Transverse colon (tissue), 4 donors: ENCODE measurements around the gene CD300A. TPM values are rescaled to one million over a fixed set of nuclear protein-coding genes. Genes with fewer than 3 reads are reported as not detected.

Source experiments
- DNase-seq: peaks from one replicate; pipeline ENCODE4 v3.0.0-alpha.2; 2019
- H3K27ac ChIP-seq, 4 donors: fragments of 200-600 bp; sonication (generic); 2 replicates each; pipeline ENCODE4 v1.5.1; 2016 to 2018; ENCODE audit warnings: inconsistent platforms in 4 of 4
- H3K27me3 ChIP-seq: fragments of 200-600 bp; sonication (generic); 2 replicates; pipeline ENCODE4 v1.5.1; 2017; ENCODE audit warnings: inconsistent platforms
- H3K36me3 ChIP-seq, 4 donors: fragments of 200-600 bp; sonication (generic); 2 replicates each; pipeline ENCODE4 v1.5.1; 2017 to 2019; ENCODE audit warnings: inconsistent platforms in 4 of 4
- H3K4me1 ChIP-seq, 4 donors: fragments of 200-600 bp; sonication (generic); 2 replicates each; pipeline ENCODE4 v1.5.1; 2017 to 2020; ENCODE audit warnings: inconsistent platforms in 4 of 4
- H3K4me3 ChIP-seq, 4 donors: fragments of 200-600 bp; sonication (generic); 1 replicate in 1 of 4; 2 replicates in 3 of 4; pipeline versions ENCODE4 v1.5.1 to v1.6.1; 2017 to 2019; ENCODE audit warnings: inconsistent platforms in 4 of 4
- H3K9me3 ChIP-seq, 2 donors: fragments of 200-600 bp; sonication (generic); 2 replicates each; pipeline ENCODE4 v1.5.1; 2017 to 2019; ENCODE audit warnings: inconsistent platforms in 2 of 2
- EP300 ChIP-seq: sonication (generic); formaldehyde crosslinking; IDR thresholded peaks from one replicate; pipeline ENCODE4 v1.6.1; 2017; ENCODE audit warnings: antibody characterized with exemption, low read depth
- POLR2A ChIP-seq: fragments of 450-650 bp; IDR thresholded peaks from one replicate; pipeline ENCODE4 v1.6.1; 2016; ENCODE audit warnings: antibody characterized with exemption, mild to moderate bottlenecking, moderate library complexity
- POLR2AphosphoS5 ChIP-seq, 3 donors: sonication (generic); formaldehyde crosslinking; IDR thresholded peaks; one replicate each; pipeline ENCODE4 v1.6.1; 2016; ENCODE audit warnings: antibody characterized with exemption in 3 of 3
- WGBS, 2 donors: methylation state at CpG; one replicate each; pipeline ENCODE4 v1.1.5; 2018; ENCODE audit warnings: low coverage in 1 of 2; 5-methylcytosine and 5-hydroxymethylcytosine counted together
- in situ Hi-C, 4 donors: fragments of 200-750 bp; cut with MboI; loops; one replicate each; pipeline versions ENCODE4 v1.15.0 to v1.15.1; 2017; ENCODE audit warnings: low sequenced_read_pairs in 3 of 4, low pct_ligation_motif_present in 1 of 4, low pct_unique_long_range_greater_than_20kb in 1 of 4
- intact Hi-C: fragments of 100-400 bp; cut with DNase I; formaldehyde crosslinking; loops from one replicate; pipeline ENCODE4 v1.15.1; 2023; ENCODE audit warnings: low total_unique reads
- total RNA-seq, 4 donors: library from RNA; depleted of rRNA; stranded (reverse); fragments of >200 nt; gene quantifications; one replicate each; pipeline ENCODE4 v1.1.0, GENCODE V29; 2016
- TF ChIP-seq, protein P1 (sequence below), 5 experiments: fragments of 200-600 bp in 3 of 5; fragments of 450-650 bp in 2 of 5; sonication (generic) in 3 of 5; IDR thresholded peaks; 1 replicate in 2 of 5; 2 replicates in 3 of 5; pipeline ENCODE4 v1.5.1; 2016 to 2017; ENCODE audit warnings: antibody characterized with exemption in 5 of 5, inconsistent platforms in 3 of 5, mild to moderate bottlenecking in 2 of 5, moderate library complexity in 1 of 5

Gene CD300A
- total RNA-seq, 4 donors from 2014 or later: 3.1 to 5.1 TPM; not detected in 2

DNA sequence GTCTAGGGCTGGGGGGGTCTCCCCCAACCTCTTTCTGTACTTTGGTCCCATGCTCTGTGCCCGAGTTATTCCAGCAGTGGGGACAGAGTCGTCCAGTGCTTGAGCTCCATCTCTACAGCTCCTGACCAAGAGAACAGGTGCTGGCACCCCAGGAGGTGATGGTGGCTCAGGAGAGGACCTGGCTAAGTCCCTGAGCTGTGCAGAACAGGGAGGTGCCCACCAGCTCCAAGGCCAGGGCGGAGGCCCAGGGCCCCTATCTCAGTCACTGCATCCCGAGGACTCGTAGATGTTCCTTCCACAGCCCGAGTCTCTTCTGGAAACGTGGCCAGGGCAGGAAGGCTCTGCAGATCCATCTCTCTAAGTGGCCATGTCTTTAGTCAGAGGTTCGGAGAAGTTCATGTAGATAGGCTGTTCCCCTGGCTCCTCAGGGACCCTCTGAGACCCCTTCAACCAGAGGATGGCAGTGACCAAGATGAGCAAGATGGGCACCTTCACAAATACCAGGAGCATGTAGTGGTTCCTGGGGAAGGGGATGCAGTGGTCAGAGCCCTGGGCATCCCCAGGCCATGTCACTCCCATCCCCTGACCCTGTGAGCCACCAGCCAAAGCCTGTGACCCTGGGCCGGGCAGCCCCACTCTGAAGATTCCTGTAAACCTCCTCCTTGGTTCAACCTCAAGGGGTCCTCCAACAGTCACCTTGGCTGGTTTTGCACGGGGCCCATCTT lies 56.1 kb downstream of the CD300A start:
- H3K27ac ChIP-seq: no peak overlapping the region

DNA sequence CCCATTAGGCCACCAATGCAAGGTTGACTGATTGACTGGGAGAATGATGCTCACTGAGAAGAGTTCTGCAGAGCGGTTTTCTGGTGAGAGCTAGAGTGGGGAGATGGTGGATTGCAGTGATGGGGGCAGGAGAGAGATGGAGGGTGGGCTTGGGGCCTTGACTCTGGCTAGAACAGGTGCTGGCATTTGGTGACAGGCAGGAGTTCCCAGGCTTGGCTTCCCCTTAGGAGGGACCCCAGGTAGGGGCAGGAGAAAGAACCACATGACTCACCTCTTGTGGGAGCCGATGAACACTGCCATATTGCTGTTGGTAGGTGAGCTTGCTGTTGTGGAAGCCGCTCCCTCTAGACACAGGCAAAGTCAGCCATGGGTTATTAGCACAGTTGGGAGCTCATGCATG lies 56.9 kb downstream of the CD300A start:
- H3K27ac ChIP-seq: no peak overlapping the region
- 78% methylated on average over 3 of the region's 3 CpGs; no CpG with 5 or more reads in 1 of the 2 donors for whole genome bisulfite sequencing, 2 donors
- H3K9me3 ChIP-seq: no peaks in the 10 kb centered on the region
- no peaks in the 10 kb centered on the region for H3K36me3 ChIP-seq
- TF ChIP-seq, protein P1, sequence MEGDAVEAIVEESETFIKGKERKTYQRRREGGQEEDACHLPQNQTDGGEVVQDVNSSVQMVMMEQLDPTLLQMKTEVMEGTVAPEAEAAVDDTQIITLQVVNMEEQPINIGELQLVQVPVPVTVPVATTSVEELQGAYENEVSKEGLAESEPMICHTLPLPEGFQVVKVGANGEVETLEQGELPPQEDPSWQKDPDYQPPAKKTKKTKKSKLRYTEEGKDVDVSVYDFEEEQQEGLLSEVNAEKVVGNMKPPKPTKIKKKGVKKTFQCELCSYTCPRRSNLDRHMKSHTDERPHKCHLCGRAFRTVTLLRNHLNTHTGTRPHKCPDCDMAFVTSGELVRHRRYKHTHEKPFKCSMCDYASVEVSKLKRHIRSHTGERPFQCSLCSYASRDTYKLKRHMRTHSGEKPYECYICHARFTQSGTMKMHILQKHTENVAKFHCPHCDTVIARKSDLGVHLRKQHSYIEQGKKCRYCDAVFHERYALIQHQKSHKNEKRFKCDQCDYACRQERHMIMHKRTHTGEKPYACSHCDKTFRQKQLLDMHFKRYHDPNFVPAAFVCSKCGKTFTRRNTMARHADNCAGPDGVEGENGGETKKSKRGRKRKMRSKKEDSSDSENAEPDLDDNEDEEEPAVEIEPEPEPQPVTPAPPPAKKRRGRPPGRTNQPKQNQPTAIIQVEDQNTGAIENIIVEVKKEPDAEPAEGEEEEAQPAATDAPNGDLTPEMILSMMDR (IDR thresholded peaks at IDR 0.05): no peak
- DNase-seq: no peak
- H3K4me3 ChIP-seq: no peak overlapping the region
- in situ Hi-C loops: no loop called here
- no peaks in the 10 kb centered on the region for H3K27me3 ChIP-seq
- H3K4me1 ChIP-seq: no peaks in the 10 kb centered on the region
- intact Hi-C loops: no loop called here

More for the DNA sequence above, 56.1 kb downstream of the CD300A start:
- H3K4me1 ChIP-seq: no peaks in the 10 kb centered on the region
- no peaks in the 10 kb centered on the region for H3K27me3 ChIP-seq
- no peaks in the 10 kb centered on the region for H3K9me3 ChIP-seq
- no peak overlapping the region for H3K4me3 ChIP-seq
- TF ChIP-seq POLR2AphosphoS5 (IDR thresholded peaks at IDR 0.05) (no peak), POLR2A (no peak), EP300 (no peak)
- TF ChIP-seq, protein P1 (IDR thresholded peaks at IDR 0.05): no peak
- no peak for DNase-seq
- intact Hi-C loops: no loop called here
- 84% methylated on average over 10 of the region's 10 CpGs; no CpG with 5 or more reads in 1 of the 2 donors for WGBS, 2 donors
- in situ Hi-C loops: no loop called here
- no peaks in the 10 kb centered on the region for H3K36me3 ChIP-seq

DNA sequence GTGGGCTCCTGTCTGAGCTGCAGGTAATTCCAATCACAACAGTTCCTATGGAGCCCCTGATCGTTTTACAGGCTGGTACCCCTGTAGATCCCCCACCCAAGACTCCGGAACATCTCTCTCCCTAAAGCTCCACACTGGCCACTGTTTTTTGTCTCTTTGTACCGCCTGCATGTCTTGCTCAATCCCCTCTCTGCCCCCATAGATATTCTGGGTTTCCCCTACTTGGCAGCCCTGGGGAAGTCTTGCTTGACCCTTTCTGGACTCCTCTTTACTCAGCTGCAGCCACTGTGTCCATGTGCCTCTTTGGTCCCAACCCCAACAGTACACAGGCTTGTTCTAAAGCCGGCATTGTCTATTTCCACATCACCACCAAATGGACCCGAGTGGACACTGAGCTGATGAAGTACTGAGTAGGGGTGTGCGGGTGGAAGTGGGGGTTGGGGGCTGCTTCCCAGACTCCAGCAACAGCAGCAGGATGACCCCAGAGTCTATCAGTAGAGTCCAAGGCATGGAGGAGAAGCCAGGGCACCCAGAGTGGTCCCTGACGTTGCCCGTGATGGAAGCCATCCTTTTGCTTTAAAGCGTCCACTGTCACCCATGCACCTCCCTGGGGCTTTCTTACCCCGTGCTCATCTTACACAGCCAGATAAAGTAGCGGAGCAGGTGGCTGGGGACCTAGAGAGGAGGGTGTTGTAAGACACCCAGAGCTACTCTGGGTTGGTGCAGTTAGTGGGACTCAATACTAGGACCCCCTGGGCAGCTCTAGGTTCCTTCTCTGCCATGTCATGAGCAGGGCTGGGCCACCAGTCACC lies 58.4 kb downstream of the CD300A start:
- H3K27me3 ChIP-seq: no peaks in the 10 kb centered on the region
- H3K36me3 ChIP-seq: no peaks in the 10 kb centered on the region
- TF ChIP-seq, protein P1 (IDR thresholded peaks at IDR 0.05): no peak
- TF ChIP-seq POLR2A (no peak), EP300 (no peak), POLR2AphosphoS5 (IDR thresholded peaks at IDR 0.05) (no peak)
- H3K27ac ChIP-seq: no peak overlapping the region
- H3K4me3 ChIP-seq: no peak overlapping the region
- in situ Hi-C loops: no loop called here
- no peaks in the 10 kb centered on the region for H3K9me3 ChIP-seq
- intact Hi-C loops: no loop called here
- 63 to 85% methylated on average over 3 to 11 of the region's 11 CpGs for WGBS, 2 donors
- no peaks in the 10 kb centered on the region for H3K4me1 ChIP-seq
- DNase-seq: no peak

DNA sequence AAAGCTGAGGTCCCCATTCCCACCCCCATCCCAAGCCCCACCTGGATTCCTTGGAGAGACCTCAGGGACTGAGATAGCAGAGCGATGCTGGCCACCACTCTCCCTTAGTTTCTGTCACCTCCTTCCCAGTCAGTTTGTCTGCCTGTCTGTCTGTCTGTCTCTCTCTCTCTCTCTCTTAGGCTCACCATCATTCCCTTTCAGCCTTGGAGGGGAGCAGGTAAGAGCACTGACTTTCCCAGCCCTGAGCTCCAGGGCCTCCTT lies 59.0 kb downstream of the CD300A start:
- Histone ChIP-seq H3K4me1 (no peaks in the 10 kb centered on the region), H3K36me3 (no peaks in the 10 kb centered on the region), H3K27ac (no peak overlapping the region), H3K9me3 (no peaks in the 10 kb centered on the region), H3K4me3 (no peak overlapping the region), H3K27me3 (no peaks in the 10 kb centered on the region)
- WGBS, 2 donors: 100% methylated on average over 1 of the region's 1 CpG
- in situ Hi-C loops: no loop called here
- intact Hi-C loops: no loop called here
- TF ChIP-seq EP300 (no peak), POLR2AphosphoS5 (IDR thresholded peaks at IDR 0.05) (no peak), POLR2A (no peak)
- TF ChIP-seq, protein P1 (IDR thresholded peaks at IDR 0.05): no peak
- DNase-seq: no peak
